CD4-positive, alpha-beta T cell treated with Interferon alpha-2 for 1 hour (primary cell): Measurements from ENCODE around the gene GPHN.
"Not testable (repeated sequence)": the region's sequence is repeated elsewhere in the genome, so short reads cannot be mapped to it uniquely, and the experiment has no call there.

Experiments used
- DNase-seq, 2 donors: peaks; one replicate each; pipeline ENCODE4 v3.0.0-alpha.2; 2020 to 2022

Gene GPHN

GRCh38 chr14:66696326-66696725 lies 188.4 kb downstream of the GPHN start:
- no peak for DNase-seq

- DNase-seq, result no peak
Observed at GRCh38 chr14:66698503-66698902, 190.6 kb downstream of the GPHN start.

GRCh38 chr14:66701813-66702212 lies 193.9 kb downstream of the GPHN start:
- DNase-seq, result no peak

- DNase-seq, result no peak
Observed at GRCh38 chr14:66708267-66708666, 200.3 kb downstream of the GPHN start.

GRCh38 chr14:66709291-66709690 lies 201.3 kb downstream of the GPHN start:
- no peak for DNase-seq

- DNase-seq, result not testable (repeated sequence)
Observed at GRCh38 chr14:66714291-66714690, 206.3 kb downstream of the GPHN start.

- peak in 1 of 2 donors; percentile 8 for DNase-seq
Observed at GRCh38 chr14:66715313-66715712, 207.4 kb downstream of the GPHN start.

DNA sequence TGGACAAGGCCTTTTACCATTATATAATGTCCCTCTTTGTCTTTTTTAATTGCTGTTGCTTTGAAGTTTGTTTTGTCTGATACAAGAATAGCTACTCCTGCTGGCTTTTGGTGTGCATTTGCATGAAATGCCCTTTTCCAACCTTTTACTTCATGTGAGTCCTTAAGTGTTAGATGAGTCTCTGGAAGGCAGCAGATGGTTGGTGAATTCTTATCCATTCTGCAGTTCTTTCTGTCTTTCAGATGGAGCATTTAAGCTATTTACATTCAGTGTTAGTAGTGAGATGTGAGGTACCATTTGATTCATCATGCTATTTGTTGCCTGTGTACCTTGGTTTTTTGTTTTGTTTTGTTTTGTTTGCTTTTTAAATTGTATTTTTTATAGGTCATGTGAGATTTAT lies 208.3 kb downstream of the GPHN start:
- DNase-seq, result no peak

DNA sequence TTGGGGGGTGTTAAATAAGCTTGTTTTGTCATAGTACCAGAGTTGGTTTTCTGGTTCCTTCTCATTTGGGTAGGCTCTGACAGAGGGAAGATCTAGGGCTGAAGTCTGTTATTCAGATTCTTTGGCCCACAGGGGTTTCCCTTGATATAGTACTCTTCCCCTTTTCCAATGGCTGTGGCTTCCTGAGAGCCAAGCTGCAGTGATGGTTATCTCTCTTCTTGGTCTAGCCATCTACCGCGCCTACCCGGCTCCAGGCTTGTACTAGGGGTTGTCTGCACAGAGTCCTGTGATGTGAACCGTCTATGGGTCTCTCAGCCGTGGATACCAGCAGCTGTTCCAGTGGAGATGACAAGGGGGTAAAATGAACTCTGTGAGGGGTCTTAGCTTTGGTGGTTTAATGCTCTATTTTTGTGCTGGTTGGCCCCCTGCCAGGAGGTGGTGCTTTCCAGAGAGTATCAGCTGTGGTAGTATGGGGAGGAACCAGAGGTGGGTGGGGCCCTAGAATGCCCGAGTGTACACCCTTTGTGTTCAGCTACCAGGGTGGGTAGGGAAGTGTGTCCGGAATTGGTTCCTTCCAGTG lies 209.7 kb downstream of the GPHN start:
- no peak for DNase-seq

DNA sequence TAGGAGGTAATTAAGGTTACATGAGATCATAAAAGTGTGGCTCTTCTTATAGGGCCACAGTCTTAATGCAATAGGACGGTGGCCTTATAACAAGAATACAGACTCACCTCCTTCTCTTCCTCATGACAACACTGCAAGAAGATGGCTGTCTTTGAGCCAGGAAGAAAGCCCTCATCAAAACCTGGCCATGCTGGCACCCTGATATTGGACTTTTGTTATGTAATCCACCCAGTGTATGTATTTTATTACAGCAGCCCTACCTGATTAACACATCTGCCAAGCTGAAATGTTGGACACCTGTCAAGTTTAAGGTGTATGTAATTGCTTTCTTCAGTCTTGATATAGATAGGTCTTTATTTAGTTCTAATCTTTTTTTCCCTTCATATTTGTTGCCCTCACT lies 217.0 kb downstream of the GPHN start:
- no peak for DNase-seq

DNA sequence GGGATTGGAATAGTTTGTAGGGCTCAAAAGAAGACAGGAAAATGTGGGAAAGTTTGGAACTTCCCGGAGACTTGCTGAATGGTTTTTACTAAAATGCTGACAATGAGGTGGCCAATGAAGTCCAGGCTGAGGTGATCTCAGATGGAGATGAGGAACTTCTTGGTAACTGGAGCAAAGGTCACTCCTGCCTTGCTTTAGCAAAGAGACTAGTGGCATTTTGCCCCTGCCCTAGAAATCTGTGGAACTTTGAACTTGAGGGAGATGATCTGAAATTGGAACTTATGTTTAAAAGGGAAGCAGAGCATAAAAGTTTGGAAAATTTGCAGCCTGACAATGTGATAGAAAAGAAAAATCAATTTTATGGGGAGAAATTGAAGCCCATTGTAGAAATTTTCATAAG lies 223.4 kb downstream of the GPHN start:
- not testable (repeated sequence) for DNase-seq

GRCh38 chr14:66735853-66736252 lies 227.9 kb downstream of the GPHN start:
- DNase-seq, result no peak

- DNase-seq, result no peak
Observed at GRCh38 chr14:66739826-66740225, 231.9 kb downstream of the GPHN start.

DNA sequence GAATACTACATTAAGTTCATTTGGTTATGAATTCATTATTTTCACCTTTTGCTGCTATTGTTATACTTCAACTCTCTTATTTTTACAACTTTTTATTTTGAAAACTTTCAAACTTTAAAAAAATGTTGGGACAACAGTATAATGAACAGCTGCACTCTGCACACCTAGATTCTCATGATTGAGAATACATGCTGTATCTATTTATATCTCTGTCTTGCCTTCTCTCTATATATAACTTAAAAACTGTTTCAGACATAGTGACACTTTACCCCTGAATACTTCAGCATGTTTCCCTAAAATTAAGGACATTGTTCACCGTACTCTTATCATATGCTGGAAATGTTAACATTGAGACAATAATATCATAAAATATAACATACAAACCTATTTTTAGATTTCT lies 237.1 kb downstream of the GPHN start:
- no peak for DNase-seq

GRCh38 chr14:66746316-66747006 lies 238.5 kb downstream of the GPHN start:
- peak in 1 of 2 donors; percentile 19 for DNase-seq

GRCh38 chr14:66752109-66752508 lies 244.2 kb downstream of the GPHN start:
- DNase-seq, result no peak

GRCh38 chr14:66758031-66758613 lies 250.2 kb downstream of the GPHN start:
- DNase-seq, result no peak

- no peak for DNase-seq
Observed at GRCh38 chr14:66772146-66772545, 264.2 kb downstream of the GPHN start.

DNA sequence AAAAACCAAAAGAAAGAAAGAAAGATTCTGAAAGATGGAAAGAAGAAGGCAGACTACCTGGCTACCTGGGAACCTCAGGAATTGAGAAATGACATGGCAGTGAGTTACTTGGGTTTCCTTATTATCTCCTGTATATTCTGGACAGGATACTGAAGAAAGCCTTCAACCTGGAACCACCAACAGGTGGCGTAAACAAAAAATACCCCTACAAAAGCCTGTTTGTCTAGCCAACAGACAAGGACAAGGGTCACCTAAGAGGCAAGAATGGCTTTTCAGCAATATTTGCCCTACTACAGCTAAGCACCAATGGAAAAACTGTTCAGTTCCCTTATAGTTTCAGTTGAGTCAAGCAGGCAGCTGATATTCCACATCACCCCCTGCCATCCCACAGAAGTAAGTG lies 274.9 kb downstream of the GPHN start:
- DNase-seq, result no peak

DNA sequence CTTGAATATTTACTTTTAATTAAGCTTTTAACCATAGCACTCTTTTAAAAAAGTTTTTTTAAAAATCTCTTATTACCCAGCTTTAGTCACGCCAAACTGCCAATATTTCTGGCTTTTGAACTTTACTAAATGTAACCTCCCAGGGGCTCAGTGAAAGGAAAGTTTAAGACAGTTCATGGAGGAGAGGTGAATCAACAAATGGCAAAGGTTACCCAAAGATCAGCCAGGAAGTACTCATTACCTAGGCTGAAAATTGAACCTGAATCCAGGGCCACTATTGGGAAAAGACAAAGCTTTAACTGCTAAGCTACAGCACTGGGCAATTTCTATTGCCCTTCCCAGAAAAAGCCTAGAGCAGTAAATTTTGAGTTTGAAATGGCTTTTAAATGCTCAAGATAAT lies 282.2 kb downstream of the GPHN start:
- no peak for DNase-seq

- DNase-seq, result no peak
Observed at GRCh38 chr14:66802962-66803361, 295.0 kb downstream of the GPHN start.

DNA sequence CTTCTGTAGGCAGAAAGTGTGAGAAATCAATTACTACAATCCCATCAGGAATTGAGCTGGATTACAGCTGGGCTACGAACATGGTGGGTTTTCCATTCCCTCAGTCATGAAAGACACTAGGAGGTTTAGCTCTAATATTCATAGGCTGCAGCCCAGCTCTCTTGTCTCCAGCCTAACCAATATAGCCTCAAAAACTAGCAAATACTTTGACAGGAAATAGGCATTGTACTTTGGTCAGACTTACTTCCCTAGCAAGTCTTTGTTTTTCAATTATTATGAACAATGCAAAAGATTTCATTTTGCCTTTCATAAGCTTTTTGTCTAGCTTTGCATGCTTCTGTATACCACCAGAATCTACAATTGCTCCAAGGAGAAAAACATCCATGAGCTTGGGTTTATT lies 296.2 kb downstream of the GPHN start:
- no peak for DNase-seq

DNA sequence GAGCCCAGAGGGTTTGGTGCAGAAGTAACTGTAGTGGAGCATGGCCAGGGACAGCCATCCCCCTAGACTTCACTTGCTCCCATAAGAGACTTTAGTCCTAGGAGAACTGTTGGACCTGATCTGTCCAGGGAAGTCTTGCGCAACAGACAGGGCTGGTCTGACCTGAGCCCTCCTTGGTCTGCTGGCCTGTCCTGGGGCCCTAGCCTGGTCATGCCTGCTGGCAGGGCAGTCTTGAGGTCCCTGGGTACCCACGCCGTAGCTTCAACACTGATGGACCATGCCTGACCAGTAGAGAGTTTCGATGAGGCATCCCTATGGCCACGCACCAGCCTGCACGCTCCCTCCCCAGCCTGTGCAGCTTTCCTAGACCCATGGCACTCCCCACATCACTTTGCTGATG lies 305.7 kb downstream of the GPHN start:
- no peak for DNase-seq

GRCh38 chr14:66815687-66816086 lies 307.7 kb downstream of the GPHN start:
- no peak for DNase-seq

DNA sequence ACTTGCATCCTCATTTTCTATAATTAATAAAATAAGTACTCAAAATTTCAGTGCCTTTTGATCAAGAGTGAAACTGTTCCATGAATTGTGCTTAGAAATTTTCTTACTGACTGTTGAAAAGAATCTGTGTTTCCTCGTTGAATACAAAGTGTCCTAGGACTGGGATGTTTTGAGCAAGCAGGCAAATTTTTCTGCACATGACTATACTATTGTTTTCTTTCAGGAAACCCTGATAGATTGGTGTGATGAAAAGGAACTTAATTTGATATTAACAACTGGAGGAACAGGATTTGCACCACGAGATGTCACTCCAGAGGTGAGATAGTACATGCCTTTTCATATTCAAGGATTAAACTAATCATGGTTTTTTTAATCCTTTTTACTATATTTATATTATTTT lies 316.3 kb downstream of the GPHN start:
- DNase-seq, result no peak
